ENCODE results near the gene CD6. TPM values are rescaled to one million over a fixed set of nuclear protein-coding genes. Genes with fewer than 3 reads are reported as not detected.

Gene CD6
- total RNA-seq, 4 donors from 2014 or later: 0.26 to 2.0 (median 0.91) TPM; not detected in 1

GRCh38 chr11:61069427-61069826, 97.9 kb downstream of the CD6 start:
- Histone ChIP-seq H3K9me3 (no peaks in the 10 kb centered on the region), H3K27me3 (no peaks in the 10 kb centered on the region), H3K27ac (peak overlapping the region in 1 of 2 donors; percentile 58), H3K4me3 (no peak overlapping the region), H3K4me1 (peaks cover 8 to 9% of the 10 kb centered on the region in 2 donors), H3K36me3 (no peaks in the 10 kb centered on the region)
- TF ChIP-seq POLR2A (IDR thresholded peaks at IDR 0.05) (no peak), CTCF (IDR thresholded peaks at IDR 0.05) (no peak)
- no peak for DNase-seq
- intact Hi-C loops (cut with DNase I; ENCODE audit: low total_unique reads): no loop called here

Small RNA genes within 50 kb of the gene (small RNA-seq; reads per million reads assigned to genes)
- not detected for gene RNU6-933P

Other genes starting within 250 kb of the CD6 start
- gene MS4A18, start 247.0 kb upstream of the CD6 start, total RNA-seq: not detected
- gene MS4A15, start 214.8 kb upstream of the CD6 start, total RNA-seq: not detected
- not detected for gene MS4A10, start 186.3 kb upstream of the CD6 start, total RNA-seq
- gene CCDC86, start 129.6 kb upstream of the CD6 start, total RNA-seq: 10 to 100 TPM in 1 of 4 donors, 1 to 10 TPM in 3; 7.4 to 23.0 (median 8.3) TPM
- gene PTGDR2, start 115.7 kb upstream of the CD6 start, total RNA-seq: 1 to 10 TPM in 1 of 4 donors, under 1 TPM in 2, not detected in 1; 0.21 to 4.6 (median 0.49) TPM
- gene ZP1, start 104.1 kb upstream of the CD6 start, total RNA-seq: not detected
- gene PRPF19, start 65.1 kb upstream of the CD6 start, total RNA-seq: 10 to 100 TPM; 19.4 to 70.1 (median 50.2) TPM
- gene TMEM109, start 57.5 kb upstream of the CD6 start, total RNA-seq: 100 to 1,000 TPM in 1 of 4 donors, 10 to 100 TPM in 3; 37.1 to 155 (median 75.3) TPM
- gene TMEM132A, start 47.2 kb upstream of the CD6 start, total RNA-seq: 10 to 100 TPM in 2 of 4 donors, under 1 TPM in 2; under 0.01 to 47.7 (median 7.7) TPM
- 10 to 100 TPM in 3 of 4 donors, 1 to 10 TPM in 1; 5.9 to 44.5 (median 28.7) TPM for gene SLC15A3, start 19.5 kb upstream of the CD6 start, total RNA-seq
- gene CD5, start 130.8 kb downstream of the CD6 start, total RNA-seq: under 1 TPM in 3 of 4 donors, not detected in 1; under 0.01 to 0.14 (median 0.12) TPM
- gene VPS37C, start 189.7 kb downstream of the CD6 start, total RNA-seq: 10 to 100 TPM in 2 of 4 donors, 1 to 10 TPM in 1, under 1 TPM in 1; 0.26 to 26.3 (median 13.3) TPM
- gene PGA3, start 231.8 kb downstream of the CD6 start, total RNA-seq: 1 to 10 TPM in 2 of 4 donors, under 1 TPM in 1, not detected in 1; 0.35 to 6.5 (median 4.4) TPM